OCI-LY7 (cell line): ENCODE measurements around the gene MAPRE2. TPM values are rescaled to one million over a fixed set of nuclear protein-coding genes. Genes with fewer than 3 reads are reported as not detected.

ENCODE experiments used
- BruUV-seq: library from RNA; stranded (reverse); fragments of 400-500 nt; replicated peaks from 2 replicates; lab custom pipeline; 2021; lab: Mats Ljungman, UMichigan
- CTCF ChIA-PET: fragments of 300-600 bp; sonication (Branson Sonifier 250); formaldehyde crosslinking; loops from one replicate; lab custom pipeline; 2022; ENCODE audit warnings: antibody characterized with exemption; ENCODE audit not compliant: unreplicated experiment; lab: Charles Lee
- POLR2A ChIA-PET: fragments of 300-600 bp; sonication (Branson Sonifier 250); formaldehyde crosslinking; loops from one replicate; lab custom pipeline; 2022; ENCODE audit warnings: antibody characterized with exemption; lab: Charles Lee
- DNase-seq: peaks from one replicate; pipeline ENCODE4 v3.0.0-alpha.2; 2015; ENCODE audit warnings: low spot score
- H2AFZ ChIP-seq: fragments of 200-600 bp; sonication (generic), shearing (Covaris generic); 2 replicates; pipeline ENCODE4 v1.6.1; 2014; ENCODE audit warnings: mild to moderate bottlenecking, antibody characterized with exemption, low read length, moderate library complexity
- H3K27ac ChIP-seq: fragments of 200-600 bp; sonication (generic); 2 replicates; pipeline ENCODE4 v1.5.1; 2014; ENCODE audit warnings: mixed run types, low read depth, mild to moderate bottlenecking, moderate library complexity, low read length, inconsistent platforms; ENCODE audit not compliant: poor library complexity, severe bottlenecking
- H3K36me3 ChIP-seq: fragments of 200-600 bp; sonication (generic); 2 replicates; pipeline ENCODE4 v1.6.1; 2014; ENCODE audit warnings: mild to moderate bottlenecking, antibody characterized with exemption, low read length, moderate library complexity, mixed read lengths; ENCODE audit not compliant: insufficient read depth
- H3K4me1 ChIP-seq: fragments of 200-600 bp; sonication (generic); 2 replicates; pipeline ENCODE4 v1.5.1; 2014; ENCODE audit warnings: mild to moderate bottlenecking, low read length; ENCODE audit not compliant: insufficient read depth, poor library complexity, severe bottlenecking
- H3K4me2 ChIP-seq: fragments of 200-600 bp; sonication (generic); 2 replicates; pipeline ENCODE4 v1.6.1; 2014; ENCODE audit warnings: mild to moderate bottlenecking, low read length
- H3K4me3 ChIP-seq: fragments of 200-600 bp; sonication (generic); 2 replicates; pipeline ENCODE4 v1.5.1; 2014; ENCODE audit warnings: mild to moderate bottlenecking, low read depth, low read length; ENCODE audit not compliant: poor library complexity, severe bottlenecking
- H3K79me2 ChIP-seq: fragments of 200-600 bp; sonication (generic); 2 replicates; pipeline ENCODE4 v1.6.1; 2016; ENCODE audit warnings: low read depth, mild to moderate bottlenecking, low read length, moderate library complexity, mixed read lengths; ENCODE audit not compliant: insufficient read depth
- H3K9me2 ChIP-seq: fragments of 200-600 bp; sonication (generic); 2 replicates; pipeline ENCODE4 v1.6.1; 2016; ENCODE audit warnings: mild to moderate bottlenecking, low read length, mixed read lengths; ENCODE audit not compliant: insufficient read depth
- H3K9me3 ChIP-seq: fragments of 200-600 bp; sonication (generic); 2 replicates; pipeline ENCODE4 v1.6.1; 2014; ENCODE audit warnings: mild to moderate bottlenecking, mixed run types, low read length, mixed read lengths
- H4K20me1 ChIP-seq: fragments of 200-600 bp; sonication (generic); 2 replicates; pipeline ENCODE4 v1.6.1; 2014; ENCODE audit warnings: mild to moderate bottlenecking, antibody characterized with exemption, low read length, moderate library complexity, mixed read lengths; ENCODE audit not compliant: insufficient read depth
- CTCF ChIP-seq: fragments of 200-600 bp; sonication (generic); conservative IDR thresholded peaks from 2 replicates; pipeline ENCODE4 v1.5.1; 2014; ENCODE audit warnings: mild to moderate bottlenecking, antibody characterized with exemption, low read length, moderate library complexity, mixed read lengths
- EZH2phosphoT487 ChIP-seq: fragments of 200-600 bp; sonication (generic); IDR thresholded peaks from 2 replicates; pipeline ENCODE4 v1.6.1; 2018; ENCODE audit warnings: low read depth, borderline replicate concordance, mild to moderate bottlenecking, mixed run types, antibody characterized with exemption, low read length, moderate library complexity, mixed read lengths
- intact Hi-C: fragments of 100-400 bp; cut with micrococcal nuclease; formaldehyde crosslinking; loops from one replicate; pipeline ENCODE4 v1.10.0; 2022; ENCODE audit not compliant: unreplicated experiment
- total RNA-seq, 2 experiments: library from RNA; depleted of rRNA in 1 of 2; stranded (reverse); fragments of >200 nt in 1 of 2; shearing (Covaris generic) in 1 of 2; gene quantifications; 2 replicates each; pipeline ENCODE4 v1.2.3, GENCODE V29; 2014 to 2022

MAPRE2 gene
- total RNA-seq, 2 experiments from 2014 or later: 17.1 to 35.2 TPM

- peak overlapping the region; percentile 43; the same call in 1 of the 2 replicates for H2AFZ ChIP-seq
- DNase-seq: peak; percentile 83
- POLR2A ChIA-PET: interaction anchor here (0.6 to 1.1 kb wide), 2 partner anchors 62 to 145 kb away, joined by 3 to 6 read pairs; no protein-coding TSS in a partner anchor
- peak overlapping the region; percentile 40 for H3K4me2 ChIP-seq
- TF ChIP-seq EZH2phosphoT487 (no peak), CTCF (no peak)
- no peaks in the 10 kb centered on the region for H4K20me1 ChIP-seq
- H3K4me1 ChIP-seq: peaks cover 28% of the 10 kb centered on the region
- intact Hi-C loops: no loop called here
- no peaks in the 10 kb centered on the region for H3K79me2 ChIP-seq
- H3K9me2 ChIP-seq: no peaks in the 10 kb centered on the region
- H3K9me3 ChIP-seq: peaks cover 24% of the 10 kb centered on the region; the same call in 1 of the 2 replicates
- CTCF ChIA-PET: no interaction called here
- H3K4me3 ChIP-seq: peak overlapping the region; percentile 41
- peak overlapping the region; percentile 75 for H3K27ac ChIP-seq
- H3K36me3 ChIP-seq: peaks cover 19% of the 10 kb centered on the region
- BruUV-seq: no TSS peak
These were observed 133.0 kb downstream of the MAPRE2 start for GRCh38 chr18:35174093-35174731.

GRCh38 chr18:35174745-35175144 is 133.5 kb downstream of the MAPRE2 start:
- Histone ChIP-seq H4K20me1 (no peaks in the 10 kb centered on the region), H3K9me2 (no peaks in the 10 kb centered on the region), H3K4me3 (no peak overlapping the region), H3K4me2 (no peak overlapping the region), H2AFZ (no peak overlapping the region), H3K27ac (peak overlapping the region; percentile 75), H3K79me2 (no peaks in the 10 kb centered on the region), H3K36me3 (peaks cover 19% of the 10 kb centered on the region), H3K9me3 (peaks cover 24% of the 10 kb centered on the region; the same call in 1 of the 2 replicates), H3K4me1 (peaks cover 28% of the 10 kb centered on the region)
- DNase-seq: no peak
- intact Hi-C loops: no loop called here
- CTCF ChIA-PET: no interaction called here
- no TSS peak for BruUV-seq
- TF ChIP-seq CTCF: no peak
- TF ChIP-seq EZH2phosphoT487: no peak
- POLR2A ChIA-PET: interaction anchor here (0.6 to 1.1 kb wide), 2 partner anchors 63 to 146 kb away, joined by 3 to 6 read pairs; no protein-coding TSS in a partner anchor

- H3K79me2 ChIP-seq: no peaks in the 10 kb centered on the region
- H3K4me1 ChIP-seq: peaks cover 41% of the 10 kb centered on the region
- CTCF ChIA-PET: no interaction called here
- H3K27ac ChIP-seq: no peak overlapping the region
- no peak overlapping the region for H2AFZ ChIP-seq
- TF ChIP-seq CTCF: no peak
- TF ChIP-seq EZH2phosphoT487: no peak
- H4K20me1 ChIP-seq: no peaks in the 10 kb centered on the region
- peaks cover 24% of the 10 kb centered on the region; the same call in 1 of the 2 replicates for H3K9me3 ChIP-seq
- no peaks in the 10 kb centered on the region for H3K9me2 ChIP-seq
- peaks cover 19% of the 10 kb centered on the region for H3K36me3 ChIP-seq
- no peak for DNase-seq
- POLR2A ChIA-PET: no interaction called here
- no peak overlapping the region for H3K4me3 ChIP-seq
- no TSS peak for BruUV-seq
- no peak overlapping the region for H3K4me2 ChIP-seq
- intact Hi-C loops: no loop called here
These were observed 135.7 kb downstream of the MAPRE2 start for GRCh38 chr18:35176925-35177324.
